HEK293T (cell line): ENCODE data around the gene FGD5.

Experiments used
- BHLHE40 ChIP-seq: fragments of 450-650 bp; IDR thresholded peaks from 2 replicates; pipeline ENCODE4 v1.6.1; 2016; ENCODE audit warnings: mild to moderate bottlenecking, moderate library complexity, borderline replicate concordance
- FOXM1 ChIP-seq: fragments of 450-650 bp; IDR thresholded peaks from 2 replicates; pipeline ENCODE4 v1.6.1; 2017; ENCODE audit warnings: mild to moderate bottlenecking, borderline replicate concordance

GRCh38 chr3:14869917-14870782 is 51.4 kb downstream of the FGD5 start:
- TF ChIP-seq BHLHE40 (no peak), FOXM1 (no peak)
